LNCaP clone FGC (cell line): ENCODE results near the gene SLC30A5.
"Not testable (repeated sequence)": the region's sequence is repeated elsewhere in the genome, so short reads cannot be mapped to it uniquely, and the experiment has no call there.

Experiments used
- DNase-seq: peaks from one replicate; pipeline ENCODE4 v3.0.0-alpha.2; 2011; ENCODE audit warnings: low read depth
- H3K4me3 ChIP-seq: 2 replicates; pipeline ENCODE4 v1.5.1; 2011; ENCODE audit warnings: mild to moderate bottlenecking, low read depth, low read length, control low read depth
- TF ChIP-seq, protein P1 (sequence below): IDR thresholded peaks from 2 replicates; pipeline ENCODE4 v1.5.1; 2012; ENCODE audit warnings: mild to moderate bottlenecking; ENCODE audit not compliant: control insufficient read depth, insufficient read depth; ENCODE audit errors: extremely low read depth

SLC30A5 gene

DNA sequence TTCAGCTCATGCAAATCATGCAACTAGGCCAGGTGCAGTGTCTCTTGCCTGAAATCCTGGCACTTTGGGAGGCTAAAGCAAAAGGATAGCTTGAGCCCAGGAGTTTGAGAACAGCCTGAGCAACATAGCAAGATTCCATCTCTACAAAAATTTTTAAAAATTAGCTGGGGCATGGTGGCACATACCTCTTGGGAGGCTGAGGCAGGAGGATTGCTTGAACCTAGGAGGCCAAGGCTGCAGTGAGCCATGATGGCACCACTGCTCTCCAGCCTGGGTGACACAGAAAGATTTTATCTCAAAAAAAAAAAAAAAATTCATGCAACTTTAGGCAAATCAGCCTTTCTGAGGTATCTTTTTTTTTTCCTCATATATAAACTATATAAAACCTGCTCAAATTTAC, 37.5 kb downstream of the SLC30A5 start:
- TF ChIP-seq, protein P1, sequence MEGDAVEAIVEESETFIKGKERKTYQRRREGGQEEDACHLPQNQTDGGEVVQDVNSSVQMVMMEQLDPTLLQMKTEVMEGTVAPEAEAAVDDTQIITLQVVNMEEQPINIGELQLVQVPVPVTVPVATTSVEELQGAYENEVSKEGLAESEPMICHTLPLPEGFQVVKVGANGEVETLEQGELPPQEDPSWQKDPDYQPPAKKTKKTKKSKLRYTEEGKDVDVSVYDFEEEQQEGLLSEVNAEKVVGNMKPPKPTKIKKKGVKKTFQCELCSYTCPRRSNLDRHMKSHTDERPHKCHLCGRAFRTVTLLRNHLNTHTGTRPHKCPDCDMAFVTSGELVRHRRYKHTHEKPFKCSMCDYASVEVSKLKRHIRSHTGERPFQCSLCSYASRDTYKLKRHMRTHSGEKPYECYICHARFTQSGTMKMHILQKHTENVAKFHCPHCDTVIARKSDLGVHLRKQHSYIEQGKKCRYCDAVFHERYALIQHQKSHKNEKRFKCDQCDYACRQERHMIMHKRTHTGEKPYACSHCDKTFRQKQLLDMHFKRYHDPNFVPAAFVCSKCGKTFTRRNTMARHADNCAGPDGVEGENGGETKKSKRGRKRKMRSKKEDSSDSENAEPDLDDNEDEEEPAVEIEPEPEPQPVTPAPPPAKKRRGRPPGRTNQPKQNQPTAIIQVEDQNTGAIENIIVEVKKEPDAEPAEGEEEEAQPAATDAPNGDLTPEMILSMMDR: no peak
- no peak for DNase-seq
- H3K4me3 ChIP-seq: no peak overlapping the region

DNA sequence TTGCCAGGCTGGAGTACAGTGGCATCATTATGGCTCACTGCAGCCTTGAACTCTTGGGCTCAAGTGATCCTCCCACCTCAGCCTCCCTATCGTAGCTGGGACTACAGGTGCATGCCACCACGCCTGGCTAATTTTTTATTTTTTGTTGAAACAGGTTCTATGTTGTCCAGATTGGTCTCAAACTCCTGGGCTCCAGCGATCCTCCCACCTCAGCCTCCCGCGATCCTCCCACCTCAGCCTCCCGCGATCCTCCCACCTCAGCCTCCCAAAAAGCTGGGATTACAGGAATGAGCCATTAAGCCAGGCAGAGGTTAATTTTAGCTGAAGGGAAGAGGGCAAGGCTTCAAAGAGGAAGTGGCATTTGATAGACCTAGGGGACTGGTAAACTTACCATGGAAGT, 40.3 kb downstream of the SLC30A5 start:
- no peak for DNase-seq
- TF ChIP-seq, protein P1: no peak
- no peak overlapping the region for H3K4me3 ChIP-seq

DNA sequence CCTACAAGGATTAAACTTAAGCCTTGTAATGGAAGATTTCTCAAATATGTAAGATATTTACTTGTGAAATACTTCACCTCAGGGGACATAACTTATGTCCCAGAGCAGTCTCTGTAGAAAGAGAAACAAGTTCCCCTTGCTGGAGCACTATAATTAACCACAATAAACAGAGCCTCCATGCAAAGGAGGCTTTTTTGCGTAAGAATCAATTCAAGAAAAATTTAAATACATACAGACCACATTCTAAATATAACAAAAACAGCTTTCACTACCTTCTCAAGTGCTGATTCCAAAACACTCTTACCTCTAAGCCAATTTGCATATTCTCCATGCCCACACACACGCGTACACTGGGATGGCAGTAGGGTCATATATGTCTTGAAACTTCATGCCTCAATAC, 42.5 kb downstream of the SLC30A5 start:
- DNase-seq: no peak
- H3K4me3 ChIP-seq: no peak overlapping the region
- TF ChIP-seq, protein P1: no peak

DNA sequence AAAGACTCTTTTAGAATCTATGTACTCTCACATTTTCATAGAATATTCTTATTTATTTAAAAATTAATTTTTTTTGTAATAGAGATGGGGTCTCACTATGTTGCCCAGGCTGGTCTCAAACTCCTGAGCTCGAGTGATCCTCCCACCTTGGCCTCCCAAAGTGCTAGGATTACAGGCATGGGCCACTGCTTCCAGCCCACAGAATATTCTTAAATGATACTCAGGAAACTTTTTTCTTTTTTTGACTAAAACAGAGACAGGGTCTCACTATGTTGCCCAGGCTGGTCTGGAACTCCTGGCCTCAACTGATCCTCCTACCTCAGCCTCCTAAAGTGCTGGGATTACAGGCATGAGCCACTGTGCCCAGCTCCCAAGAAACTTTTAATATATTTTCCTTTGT, 43.4 kb downstream of the SLC30A5 start:
- not testable (repeated sequence) for DNase-seq, H3K4me3 ChIP-seq

DNA sequence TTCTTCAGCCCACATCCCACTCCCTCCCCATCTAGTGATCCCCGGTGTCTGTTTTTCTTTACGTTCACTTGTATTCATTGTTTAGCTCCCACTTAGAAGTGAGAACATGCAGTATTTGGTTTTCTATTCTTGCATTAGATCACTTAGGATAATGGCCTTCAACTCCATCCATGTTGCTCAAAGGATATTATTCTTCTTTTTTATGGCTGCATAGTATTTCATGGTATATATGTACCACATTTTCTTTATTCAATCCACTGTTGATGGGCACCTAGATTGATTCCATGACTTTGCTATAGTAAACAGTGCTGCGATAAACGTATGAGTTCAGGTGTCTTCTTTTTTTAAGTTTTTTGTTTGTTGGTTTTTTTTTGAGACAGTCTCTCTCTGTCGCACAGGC, 44.0 kb downstream of the SLC30A5 start:
- TF ChIP-seq, protein P1: no peak

DNA sequence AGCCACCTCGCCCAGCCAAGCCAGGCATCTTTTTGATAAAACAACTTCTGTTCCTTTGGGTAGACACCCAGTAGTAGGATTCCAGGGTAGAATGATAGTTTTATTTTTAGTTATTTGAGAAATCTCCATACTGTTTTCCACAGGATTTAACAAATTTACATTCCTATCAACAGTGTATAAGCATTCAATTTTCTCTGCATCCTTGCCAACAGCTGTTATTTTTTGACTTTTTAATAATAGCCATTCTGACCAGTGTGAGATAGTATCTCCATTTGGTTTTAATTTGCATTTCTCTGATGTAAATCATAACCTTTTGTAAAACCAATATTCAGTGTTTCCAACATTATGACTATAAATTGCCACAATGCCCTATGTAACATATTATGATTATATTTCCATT, 45.0 kb downstream of the SLC30A5 start:
- TF ChIP-seq, protein P1: no peak
- no peak for DNase-seq
- no peak overlapping the region for H3K4me3 ChIP-seq

More for the DNA sequence above, 44.0 kb downstream of the SLC30A5 start:
- H3K4me3 ChIP-seq: no peak overlapping the region
- no peak for DNase-seq

DNA sequence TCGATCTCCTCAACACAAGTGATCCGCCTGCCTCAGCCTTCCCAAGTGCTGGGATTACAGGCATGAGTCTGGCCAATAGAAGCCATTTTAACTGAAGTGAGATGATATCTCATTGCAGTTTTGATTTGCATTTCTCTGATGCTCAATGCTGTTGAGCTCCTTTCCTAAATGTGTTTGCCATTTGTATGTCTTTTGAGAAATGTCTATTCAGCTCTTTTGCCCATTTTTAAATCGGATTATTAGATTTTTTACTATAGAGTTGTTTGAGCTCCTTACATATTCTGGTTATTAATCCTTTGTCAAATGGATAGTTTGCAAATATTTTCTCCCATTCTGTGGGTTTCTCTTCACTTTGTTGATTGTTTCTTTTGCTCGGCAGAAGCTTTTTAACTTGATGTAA, 46.4 kb downstream of the SLC30A5 start:
- DNase-seq, H3K4me3 ChIP-seq: not testable (repeated sequence)

DNA sequence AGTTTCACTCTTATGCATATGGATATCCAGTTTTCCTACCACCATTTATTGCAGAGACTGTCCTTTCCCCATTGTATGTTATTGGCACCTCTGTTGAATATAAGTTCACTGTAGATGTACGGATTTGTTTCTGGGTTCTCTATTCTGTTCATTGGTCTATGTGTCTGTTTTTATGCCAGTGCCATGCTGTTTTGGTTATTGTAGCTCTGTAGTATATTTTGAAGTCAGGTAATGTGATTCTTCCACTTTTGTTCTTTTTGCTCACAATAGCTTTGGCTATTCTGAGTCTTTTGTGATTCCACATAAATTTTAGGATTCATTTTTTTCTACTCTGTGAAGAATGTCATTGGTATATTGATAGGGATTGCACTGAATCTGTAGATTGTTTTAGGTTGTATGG, 47.0 kb downstream of the SLC30A5 start:
- no peak overlapping the region for H3K4me3 ChIP-seq
- no peak for DNase-seq
- TF ChIP-seq, protein P1: no peak

DNA sequence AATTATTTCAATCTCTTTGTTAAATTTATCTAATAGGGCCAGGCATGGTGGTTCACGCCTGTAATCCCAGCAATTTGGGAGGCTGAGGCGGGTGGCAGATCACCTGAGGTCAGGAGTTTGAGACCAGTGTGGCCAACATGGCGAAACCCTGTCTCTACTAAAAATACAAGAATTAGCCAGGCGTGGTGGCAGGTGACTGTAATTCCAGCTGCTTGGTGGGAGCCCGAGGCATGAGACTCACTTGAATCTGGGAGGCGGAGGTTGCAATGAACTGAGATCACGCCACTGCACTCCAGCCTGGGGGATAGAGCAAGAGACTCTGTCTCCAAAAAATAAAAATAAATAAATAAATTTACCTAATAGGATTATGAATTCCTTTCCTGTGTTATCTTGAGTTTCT, 54.8 kb downstream of the SLC30A5 start:
- DNase-seq: not testable (repeated sequence)

More for the DNA sequence above, 54.8 kb downstream of the SLC30A5 start:
- H3K4me3 ChIP-seq: not testable (repeated sequence)
